Stimulated activated naive CD8-positive, alpha-beta T cell treated with anti-CD3 and anti-CD28 coated beads, Interleukin-15, Interleukin-2, amounts not matched to agents 100 U/mL and 50 U/mL, for 24 hours (primary cell): ENCODE results near the gene OAF.
A peak's percentile ranks its signal among the peaks of the same experiment; 100 is the strongest.
"Not testable (repeated sequence)": the region's sequence is repeated elsewhere in the genome, so short reads cannot be mapped to it uniquely, and the experiment has no call there.

Source experiments
- ATAC-seq: fragments of 150-1000 bp; cut with Tn5 transposase; one replicate; pipeline ENCODE4 v1.10.0; 2021
- DNase-seq: peaks from one replicate; pipeline ENCODE4 v3.0.0; 2021

The OAF gene

DNA sequence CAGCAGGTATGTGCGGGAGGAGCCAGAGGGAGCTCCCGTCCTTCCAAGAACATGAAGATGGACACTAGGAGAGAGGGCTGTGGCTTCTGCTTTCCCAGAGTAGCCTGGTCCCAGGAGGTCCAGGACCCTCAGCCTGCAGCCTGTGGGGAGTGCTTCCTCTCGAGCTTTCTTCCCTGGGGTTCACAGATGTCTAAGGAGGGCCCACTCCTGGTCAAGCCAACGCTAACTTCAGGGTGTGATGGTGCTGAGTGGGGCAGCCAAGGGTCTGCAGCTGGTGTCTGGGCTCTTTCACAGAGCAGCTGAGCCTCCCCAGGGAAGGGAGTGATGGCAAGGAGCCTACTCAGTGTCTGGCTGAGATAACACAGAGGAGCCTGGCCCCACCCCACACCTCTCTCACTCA lies 32.4 kb downstream of the OAF start:
- ATAC-seq: no peak
- DNase-seq: no peak

DNA sequence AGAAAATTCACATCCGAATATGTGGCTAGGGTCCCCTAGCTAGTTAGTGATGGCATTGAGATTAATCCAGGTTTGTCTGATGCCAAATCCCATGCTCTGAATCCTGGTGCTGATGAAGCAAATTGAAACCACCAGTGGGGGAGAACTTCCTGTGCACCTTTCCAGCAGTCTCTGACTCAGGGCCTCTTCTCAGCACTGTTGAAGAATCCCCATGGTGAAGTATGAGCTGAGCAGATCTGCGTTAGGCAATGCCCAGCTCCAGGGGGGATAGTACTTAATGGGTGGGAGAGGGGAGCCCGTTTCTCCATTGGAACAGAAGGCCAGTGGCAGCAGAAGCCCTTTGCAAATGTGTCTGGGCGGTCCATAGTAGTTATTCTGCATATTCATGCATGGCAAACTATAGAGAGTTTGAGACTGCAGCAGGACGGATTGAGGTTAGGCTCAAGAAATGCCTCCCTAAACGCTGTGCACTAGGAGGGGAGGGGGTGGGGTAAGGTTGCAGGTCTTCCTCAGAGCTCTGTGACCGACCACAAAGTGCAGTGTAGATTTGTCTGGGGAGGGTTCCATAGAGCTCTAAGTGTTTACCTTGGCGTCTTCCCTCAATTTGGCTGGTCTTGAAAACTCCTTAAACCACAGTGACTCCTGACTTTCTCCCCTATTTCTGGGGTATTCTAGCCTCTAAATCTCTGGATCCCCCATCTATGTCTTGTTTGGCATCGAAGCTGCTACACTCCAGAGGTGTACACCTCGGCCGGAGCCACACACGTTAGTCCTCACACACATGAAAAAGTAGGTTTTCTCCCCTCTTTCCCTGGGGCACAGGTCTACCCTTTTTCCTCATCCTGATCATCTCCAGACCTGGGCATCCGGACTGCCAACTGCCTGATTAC lies 33.9 kb downstream of the OAF start:
- DNase-seq (no peak), ATAC-seq (no peak)

DNA sequence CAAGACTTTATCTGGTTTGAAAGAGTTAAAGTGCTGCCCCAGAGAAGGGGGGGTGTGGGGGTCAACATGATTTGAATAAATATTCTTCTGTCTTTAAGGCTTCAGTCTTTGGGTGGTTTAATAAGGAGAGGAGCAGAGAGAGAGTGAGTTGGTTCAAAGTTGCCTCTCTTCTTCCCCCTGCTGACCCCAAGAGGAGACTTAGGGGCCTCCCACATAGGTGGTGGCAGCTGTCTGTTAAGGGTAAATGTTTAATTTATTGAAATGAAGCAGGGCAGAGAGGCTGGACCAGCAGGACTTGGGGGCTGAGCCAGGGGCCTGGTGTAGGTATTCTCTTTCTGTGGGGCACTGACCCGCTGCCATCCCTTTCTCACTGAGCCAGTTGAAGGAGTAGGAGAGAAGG lies 34.6 kb downstream of the OAF start:
- DNase-seq (no peak), ATAC-seq (no peak)

DNA sequence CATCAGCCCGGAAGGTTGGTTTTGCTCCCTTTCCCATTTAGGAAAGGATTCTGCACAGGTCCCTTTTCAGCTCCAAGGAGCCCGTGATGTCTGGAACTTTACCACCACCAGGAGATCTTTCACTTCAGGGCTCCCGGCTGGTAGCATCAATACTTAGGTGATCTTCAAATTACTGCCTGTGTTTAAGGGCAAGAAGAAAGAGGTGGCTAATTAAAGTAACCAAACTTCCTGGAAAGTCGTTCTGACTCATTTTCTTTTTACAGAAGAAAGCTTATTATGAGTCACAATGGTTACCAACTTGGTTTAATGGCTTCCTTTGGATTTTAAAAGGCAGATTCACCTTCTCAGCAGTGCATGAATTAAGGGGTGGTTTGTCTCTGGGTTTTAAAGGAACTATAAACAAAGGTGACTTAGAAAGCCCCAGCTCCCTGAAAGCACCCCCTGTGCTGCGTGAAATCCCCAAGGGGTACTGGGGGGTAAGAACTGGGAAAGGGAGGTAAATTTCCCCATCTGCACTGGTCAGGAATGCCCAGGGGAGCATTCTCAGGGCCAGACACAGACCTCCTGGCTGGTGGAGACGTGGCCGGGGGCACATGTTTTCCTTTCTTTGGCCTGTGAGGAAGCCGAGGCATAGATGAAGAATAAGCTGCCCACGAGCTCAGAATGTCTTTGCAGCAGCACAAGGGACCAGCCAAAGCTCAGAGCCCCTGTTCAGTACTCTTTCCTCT lies 37.9 kb downstream of the OAF start:
- DNase-seq: peak; percentile 14

DNA sequence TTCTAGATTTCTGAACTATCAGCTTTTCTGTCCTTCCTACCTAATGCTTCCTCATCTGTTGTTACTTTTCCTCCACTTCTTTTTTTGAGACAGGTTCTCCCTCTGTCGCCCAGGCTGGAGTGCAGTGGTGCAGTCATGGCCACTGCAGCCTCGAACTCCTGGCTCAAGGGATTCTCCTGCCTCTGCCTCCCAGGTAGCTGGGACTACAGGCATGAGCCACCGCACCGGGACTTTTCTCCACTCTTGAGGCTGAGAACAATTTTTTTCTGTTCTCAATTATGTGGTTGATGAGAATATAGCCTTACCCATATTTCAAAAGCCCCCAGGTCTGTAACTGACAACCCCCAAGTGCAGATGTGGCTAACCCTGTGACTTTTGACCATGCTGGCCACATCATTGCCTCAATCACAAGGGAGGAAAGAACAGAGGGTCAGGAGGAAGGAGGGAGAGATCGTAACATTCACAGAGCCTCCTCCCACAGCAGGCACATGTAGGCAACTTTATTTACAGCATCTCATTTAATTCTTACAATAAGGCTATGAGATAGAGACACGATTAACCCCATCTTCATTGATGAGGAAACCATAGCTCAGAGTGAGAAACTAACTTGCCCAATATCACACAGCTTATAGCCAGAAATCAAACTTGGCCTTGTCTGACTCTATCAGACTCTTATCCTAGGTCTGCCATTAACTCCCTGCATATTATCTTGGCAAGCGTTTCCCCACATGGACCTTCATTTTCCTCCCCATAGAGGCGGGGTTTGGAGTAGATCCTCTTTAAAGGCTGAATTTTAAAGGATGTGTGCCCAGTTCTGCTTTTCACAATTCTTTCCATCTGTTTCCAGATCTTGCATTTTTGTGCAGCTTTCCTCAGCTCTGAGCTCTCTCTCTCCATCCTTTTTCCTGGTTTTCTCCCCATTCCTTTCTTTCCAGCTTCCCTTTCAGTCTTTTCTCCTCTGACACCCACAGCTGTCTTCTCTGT lies 38.7 kb downstream of the OAF start:
- DNase-seq: no peak
- no peak for ATAC-seq

More for the DNA sequence above, 37.9 kb downstream of the OAF start:
- peak; percentile 86 for ATAC-seq

DNA sequence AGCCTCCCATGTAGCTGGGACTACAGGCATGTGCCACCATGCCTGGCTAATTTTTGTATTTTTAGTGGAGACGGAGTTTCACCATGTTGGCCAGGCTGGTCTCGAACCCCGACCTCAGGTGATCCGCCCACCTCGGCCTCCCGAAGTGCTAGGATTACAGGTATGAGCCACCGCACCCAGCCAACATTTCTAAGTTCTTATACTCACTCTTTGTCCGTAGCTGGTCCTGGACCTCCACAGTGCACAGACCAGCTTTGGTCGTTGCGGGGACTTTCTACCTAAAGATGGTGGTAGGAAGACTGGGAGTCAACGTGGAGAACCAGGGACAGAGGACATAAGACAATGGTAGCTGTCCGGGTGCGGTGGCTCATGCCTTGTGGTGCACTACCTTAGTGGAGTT lies 42.5 kb downstream of the OAF start:
- not testable (repeated sequence) for DNase-seq, ATAC-seq

DNA sequence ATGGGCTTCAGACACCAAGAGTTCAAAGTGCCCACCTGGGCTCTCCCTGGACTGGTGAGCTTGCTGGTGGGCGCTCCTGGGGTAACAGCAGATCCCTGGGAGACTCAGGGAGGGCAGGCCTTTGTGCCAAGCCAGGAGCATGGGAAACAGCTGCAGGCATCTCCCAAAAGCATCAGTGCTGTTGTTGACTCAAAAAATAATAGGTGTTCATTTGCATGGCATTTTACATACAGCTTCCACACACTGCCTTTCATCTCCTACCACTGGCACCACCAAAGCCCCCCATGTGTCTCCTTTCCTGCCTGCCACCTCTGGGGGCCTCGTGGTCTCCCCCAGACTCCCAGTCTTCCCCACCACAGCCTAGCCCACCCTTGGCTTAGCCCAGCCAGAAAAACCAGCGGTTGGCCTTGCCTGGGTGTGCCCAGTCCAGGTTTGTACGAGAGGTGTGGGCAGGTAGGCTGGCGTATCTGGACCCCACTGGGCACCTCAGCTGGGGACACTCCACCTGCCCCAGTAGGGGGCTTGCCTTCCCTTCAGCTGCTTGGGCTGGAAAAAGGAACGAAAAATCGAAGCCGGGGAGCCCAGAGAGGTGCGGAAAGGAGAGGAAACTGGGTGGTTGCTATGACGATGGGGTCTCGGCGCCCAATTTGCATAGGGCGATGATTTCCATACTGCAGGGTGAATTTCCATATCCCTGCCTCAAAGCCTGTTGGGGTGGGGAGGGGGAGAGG lies 44.1 kb downstream of the OAF start:
- DNase-seq: no peak
- no peak for ATAC-seq

DNA sequence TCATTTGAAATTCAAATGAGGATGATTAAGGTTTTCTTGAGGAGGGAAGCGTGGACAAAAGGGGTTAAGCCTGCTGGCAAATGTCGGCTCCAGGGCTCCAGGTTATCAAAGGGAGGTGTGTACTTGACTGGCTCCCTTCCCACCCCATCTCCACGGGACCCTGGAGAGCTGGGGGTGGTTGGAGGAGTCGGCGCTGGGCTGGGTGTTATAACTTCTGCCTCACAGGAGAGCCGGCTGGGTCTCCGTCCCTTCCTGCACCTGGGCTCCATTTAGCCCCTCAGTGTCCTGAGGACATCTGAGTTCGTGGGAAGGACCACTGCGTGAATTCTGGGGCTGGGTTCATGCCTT lies 44.7 kb downstream of the OAF start:
- DNase-seq (no peak), ATAC-seq (no peak)

DNA sequence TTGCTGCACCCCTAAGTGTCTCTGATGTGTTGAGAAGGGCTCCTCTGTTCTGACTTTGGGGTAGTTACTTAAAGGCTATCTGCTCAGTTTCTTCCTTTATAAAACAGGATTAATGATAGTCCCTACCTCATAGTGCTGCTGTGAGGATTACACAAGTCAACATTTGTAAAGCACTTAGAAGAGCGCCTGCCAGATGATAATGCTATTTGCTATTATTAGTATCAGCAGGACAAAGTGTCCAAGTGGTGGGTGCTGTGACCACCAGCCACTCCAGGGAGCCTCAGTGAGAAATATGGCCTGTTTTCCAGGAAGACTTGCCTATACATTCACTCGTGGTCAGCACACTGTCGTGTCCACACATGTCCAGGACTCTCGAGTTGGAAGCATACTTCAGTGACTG lies 45.3 kb downstream of the OAF start:
- DNase-seq (no peak), ATAC-seq (no peak)

DNA sequence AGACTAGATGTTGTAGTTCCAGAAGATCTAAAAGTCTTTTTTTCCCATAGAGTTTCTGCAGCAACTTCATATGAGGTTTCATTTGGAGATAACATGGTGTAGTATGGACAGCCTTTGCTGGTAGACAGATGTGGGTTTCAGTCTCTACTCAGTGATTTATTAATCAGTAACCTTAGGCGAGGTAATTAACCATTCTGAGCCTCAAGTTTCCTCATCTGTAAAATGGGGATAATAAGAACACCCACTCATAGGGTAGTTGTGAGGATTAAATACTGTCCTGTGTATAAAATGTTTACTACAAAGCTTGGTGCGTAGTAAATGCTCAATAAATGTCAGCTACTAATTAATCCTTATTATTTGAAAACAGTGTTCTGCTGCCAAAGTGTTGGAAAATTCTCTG lies 45.9 kb downstream of the OAF start:
- ATAC-seq (no peak), DNase-seq (no peak)

DNA sequence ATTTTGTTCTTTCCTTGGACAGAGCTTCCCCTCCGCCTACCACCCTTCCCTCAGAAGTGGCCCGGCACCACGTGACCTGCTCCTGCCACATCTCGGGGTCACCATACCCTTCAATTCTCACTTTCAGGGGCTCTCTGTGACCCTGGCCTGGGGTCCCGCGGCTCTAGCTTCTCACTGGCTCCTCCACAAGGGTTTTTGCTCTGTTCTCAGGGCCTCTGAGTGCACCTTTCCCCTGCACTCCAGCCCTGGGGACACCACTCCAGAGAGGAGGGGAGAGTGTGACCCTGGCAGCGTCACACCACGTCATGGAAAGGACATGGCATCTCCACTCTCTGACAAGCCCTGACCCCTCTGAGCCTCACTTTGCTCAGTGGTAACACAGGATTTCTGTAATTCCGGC lies 46.5 kb downstream of the OAF start:
- ATAC-seq: no peak
- DNase-seq: no peak

DNA sequence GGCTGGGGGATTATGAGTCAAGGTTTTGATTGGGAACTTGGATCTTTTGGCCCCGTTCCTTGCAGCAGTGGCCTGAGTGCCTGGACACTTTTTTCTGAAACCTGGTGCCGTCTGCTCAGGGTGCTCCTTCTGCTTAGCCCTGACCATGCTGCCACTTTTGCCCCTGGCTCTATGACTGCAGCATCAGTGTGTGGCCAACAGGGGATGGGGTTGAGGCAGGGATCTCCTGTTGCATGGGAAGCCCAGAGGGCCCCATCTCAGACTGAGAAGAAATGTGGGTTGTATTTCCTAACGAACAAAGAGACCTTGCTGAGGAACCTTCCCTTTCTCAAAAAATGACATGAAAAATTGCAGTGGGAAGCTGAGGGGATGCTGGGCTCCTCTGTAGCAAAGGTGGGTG lies 47.8 kb downstream of the OAF start:
- DNase-seq (no peak), ATAC-seq (no peak)

DNA sequence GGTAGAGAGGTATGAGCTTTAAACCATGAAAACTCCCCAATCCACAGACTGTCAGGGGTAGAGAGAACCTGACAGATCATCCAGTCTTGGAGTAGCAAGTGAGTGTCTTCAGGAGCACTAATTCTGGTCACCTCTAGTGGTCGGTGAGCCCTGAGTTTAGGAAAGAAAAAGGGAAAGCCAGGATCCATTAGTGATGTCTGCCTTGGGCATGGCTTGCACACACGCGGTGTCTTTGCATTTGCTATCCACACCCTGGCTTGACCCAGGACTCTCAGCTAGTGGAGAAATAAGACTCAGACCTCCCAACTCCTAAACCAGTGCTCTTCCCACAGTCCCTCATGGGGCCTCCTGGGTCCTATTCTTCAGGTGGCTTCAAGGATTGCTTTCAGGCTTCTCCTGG lies 48.4 kb downstream of the OAF start:
- no peak for ATAC-seq
- no peak for DNase-seq

DNA sequence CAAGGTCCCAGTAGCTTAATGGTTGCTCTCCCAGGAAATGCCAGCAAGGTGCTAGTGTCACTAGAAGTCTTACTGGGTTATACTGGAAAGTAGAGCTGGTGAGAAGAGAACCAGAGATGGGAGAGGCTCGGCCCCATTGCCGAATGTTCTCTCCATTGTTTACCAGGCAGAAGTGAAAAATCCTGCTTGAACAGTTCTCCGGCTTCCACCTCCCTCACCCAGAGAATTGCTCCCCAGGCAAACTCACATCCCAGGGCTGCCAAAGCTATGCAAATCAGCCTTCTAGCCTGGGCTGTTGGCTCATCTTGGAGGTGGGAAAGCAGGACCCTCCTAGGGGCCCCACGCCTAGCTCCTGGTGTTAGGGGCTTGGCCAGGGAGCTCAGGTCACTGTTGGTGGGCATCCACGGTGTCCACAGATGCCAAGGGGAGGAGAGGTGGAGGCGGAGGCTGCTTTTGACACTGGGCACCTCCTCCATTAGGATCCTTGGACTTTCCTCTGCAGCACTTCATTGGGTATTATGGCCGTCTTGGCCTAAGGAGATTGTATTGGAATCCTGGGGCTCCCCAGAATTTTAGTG lies 49.2 kb downstream of the OAF start:
- no peak for DNase-seq
- no peak for ATAC-seq

DNA sequence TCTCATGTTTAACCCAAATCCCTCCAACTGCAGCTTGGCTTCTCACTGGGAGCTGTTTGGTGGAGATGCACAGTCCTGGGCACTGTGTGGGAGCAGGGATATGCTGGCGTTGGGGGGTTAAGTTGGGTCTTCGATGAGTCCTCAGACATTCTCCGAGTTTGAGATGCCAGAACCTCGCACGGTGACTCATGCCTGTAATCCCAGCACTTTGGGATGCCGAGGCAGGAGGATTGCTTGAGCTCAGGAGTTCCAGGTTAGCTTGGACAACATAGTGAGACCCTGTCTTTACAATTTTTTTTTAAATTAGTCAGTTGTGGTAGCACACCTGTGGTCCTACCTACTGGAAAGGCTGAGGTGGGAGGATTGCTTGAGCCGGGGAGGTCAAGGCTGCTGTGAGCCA lies 49.8 kb downstream of the OAF start:
- DNase-seq: no peak
- no peak for ATAC-seq

DNA sequence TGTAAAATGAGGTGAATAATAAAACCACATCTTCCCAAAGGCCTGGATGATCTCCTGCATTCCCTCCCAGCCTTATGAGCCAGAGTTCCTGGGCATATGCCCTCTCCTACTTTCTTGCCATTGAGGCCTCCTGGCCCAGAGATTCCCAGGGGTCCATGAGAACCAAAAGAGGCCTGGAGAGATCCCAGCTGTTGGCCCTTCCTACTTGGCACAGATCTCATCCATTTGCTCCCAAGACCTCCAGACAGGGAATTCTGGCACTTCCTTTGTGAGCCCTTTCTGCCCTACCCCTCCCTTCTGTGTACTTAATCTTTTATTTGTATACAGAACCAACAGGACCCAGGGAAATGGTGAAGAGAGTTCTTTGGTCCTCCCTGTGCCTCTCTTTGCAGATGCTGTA lies 50.5 kb downstream of the OAF start:
- ATAC-seq: no peak

DNA sequence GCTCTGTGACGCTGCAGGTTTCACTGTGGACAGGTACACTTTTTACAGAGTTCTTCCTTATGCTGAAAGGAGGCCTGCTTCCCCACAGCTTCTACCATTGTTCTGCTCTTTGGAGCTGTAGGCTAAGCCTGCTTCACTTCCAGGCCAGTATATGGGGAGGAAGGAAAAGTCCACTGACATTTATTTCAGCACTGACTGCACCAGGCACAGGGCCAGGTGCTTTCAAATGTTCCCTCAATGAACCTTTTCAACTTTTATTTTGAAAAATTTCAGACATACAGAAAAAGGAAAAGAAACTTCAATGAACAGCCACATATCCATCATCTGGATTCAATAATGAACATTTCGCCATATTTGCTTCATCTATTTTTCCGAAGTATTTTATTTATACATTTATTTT lies 51.1 kb downstream of the OAF start:
- DNase-seq (no peak), ATAC-seq (no peak)

More for the DNA sequence above, 50.5 kb downstream of the OAF start:
- DNase-seq: no peak

DNA sequence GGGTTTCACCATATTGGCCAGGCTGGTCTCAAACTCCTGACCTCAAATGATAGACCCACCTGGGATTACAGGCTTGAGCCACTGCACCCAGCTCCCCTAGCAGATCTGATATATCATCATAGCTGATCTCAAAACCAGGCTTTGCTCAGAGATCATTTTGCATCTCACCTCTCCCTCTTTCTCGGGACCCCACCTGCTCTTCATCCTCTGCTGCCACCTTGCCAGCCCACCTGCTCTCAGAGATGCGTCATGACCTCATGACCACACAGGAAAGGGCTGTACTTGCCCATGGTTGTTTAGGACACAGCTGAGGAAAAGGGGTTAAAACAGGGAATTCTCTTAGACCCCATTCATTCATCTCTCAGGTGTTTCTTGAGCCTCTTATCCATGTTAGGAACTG lies 56.5 kb downstream of the OAF start:
- ATAC-seq (no peak), DNase-seq (no peak)

DNA sequence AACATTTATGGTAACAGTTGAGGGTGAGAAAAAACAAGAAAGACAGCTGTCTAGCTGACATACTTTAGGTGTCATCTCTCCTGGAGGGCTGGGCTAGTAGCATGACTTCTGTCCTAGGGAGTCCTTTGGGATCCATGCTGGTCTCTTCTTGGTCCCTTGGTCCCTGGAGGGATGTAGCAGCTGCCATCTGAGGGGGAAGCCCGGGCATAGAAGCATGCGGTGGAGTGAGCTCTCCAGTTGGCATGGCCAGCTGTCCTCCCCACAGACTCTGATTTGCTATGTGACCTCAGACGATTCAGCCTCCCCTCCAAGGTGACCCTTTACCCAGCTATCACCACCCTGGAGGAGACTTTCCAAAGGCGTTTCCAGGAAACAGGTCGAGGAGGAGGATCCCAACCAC lies 57.9 kb downstream of the OAF start:
- no peak for ATAC-seq
- no peak for DNase-seq

DNA sequence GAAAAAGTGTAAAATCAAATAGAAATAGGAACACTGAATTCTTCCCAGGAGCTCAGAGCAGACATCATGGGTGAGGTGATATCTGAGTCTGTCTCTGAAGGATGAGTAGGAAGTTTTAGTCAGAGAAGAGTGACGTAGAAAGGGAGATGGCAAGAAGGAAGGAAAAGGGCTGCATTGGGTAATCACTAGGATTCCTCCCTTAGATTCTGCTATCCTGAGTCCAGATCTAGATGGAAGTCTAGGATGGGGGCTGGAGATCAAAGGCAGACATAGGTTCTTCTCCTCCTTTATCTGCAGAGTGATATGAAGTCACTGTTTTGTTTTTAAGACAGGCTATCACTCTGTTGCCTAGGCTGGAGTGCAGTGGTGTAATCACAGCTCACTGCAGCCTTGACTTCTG lies 59.6 kb downstream of the OAF start:
- no peak for DNase-seq
- no peak for ATAC-seq

DNA sequence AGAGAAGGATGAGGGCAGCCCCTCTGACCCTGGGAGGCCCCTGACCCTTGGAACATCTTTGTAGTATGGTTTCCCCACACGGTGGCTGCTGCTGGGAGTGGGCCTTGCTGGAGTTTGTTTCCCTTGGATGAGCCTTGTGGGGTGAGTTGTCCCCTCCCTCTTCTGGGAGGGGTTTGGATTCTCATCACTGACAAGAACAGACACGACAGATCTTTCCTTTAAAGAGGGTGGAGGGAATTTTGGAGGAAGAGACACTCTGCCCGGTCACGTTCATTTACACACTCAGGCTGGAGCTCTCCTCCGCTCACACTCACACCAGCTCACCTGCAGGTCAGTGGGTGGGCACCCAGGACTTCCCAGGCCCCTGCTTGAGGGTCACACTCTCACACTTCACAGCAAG lies 60.8 kb downstream of the OAF start:
- DNase-seq (no peak), ATAC-seq (no peak)

DNA sequence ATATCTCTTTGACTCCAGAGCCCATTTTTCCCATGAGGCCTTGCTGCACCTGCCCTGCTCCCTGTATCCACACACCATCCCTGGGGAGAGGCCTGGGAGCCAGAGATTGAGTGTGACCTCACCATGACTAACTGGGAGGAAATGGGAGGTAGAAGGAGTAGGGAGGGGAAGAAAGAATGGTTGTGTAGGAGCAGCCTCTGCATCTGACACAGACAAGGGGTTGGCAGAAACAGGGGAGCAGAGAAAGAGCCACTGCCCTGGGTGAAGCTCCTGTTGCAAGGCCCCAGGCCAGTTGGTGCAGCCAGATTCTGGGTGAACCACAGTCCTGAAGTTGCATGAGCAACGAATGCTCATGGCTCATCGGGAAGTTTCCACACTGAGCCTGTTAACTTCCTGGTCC lies 61.5 kb downstream of the OAF start:
- DNase-seq (no peak), ATAC-seq (no peak)
